MG63 (cell line): Measurements from ENCODE around the gene FAM174C. TPM values are rescaled to one million over a fixed set of nuclear protein-coding genes. Genes with fewer than 3 reads are reported as not detected.

Experiments
- DNase-seq: peaks from one replicate; pipeline ENCODE4 v3.0.0-alpha.2; 2020
- H3K27me3 ChIP-seq: fragments of 250-450 bp; sonication (Bioruptor Pico); 2 replicates; pipeline ENCODE4 v1.5.1; 2020; ENCODE audit warnings: mild to moderate bottlenecking, moderate library complexity
- H3K36me3 ChIP-seq: fragments of 250-450 bp; sonication (Bioruptor Pico); 2 replicates; pipeline ENCODE4 v1.5.1; 2020; ENCODE audit warnings: mild to moderate bottlenecking, moderate library complexity
- H3K4me3 ChIP-seq: fragments of 250-450 bp; sonication (Bioruptor Pico); 2 replicates; pipeline ENCODE4 v1.5.1; 2020; ENCODE audit warnings: mild to moderate bottlenecking, moderate library complexity
- H3K9me3 ChIP-seq: fragments of 250-450 bp; sonication (Bioruptor Pico); 2 replicates; pipeline ENCODE4 v1.5.1; 2020; ENCODE audit warnings: mild to moderate bottlenecking, moderate library complexity
- total RNA-seq: library from RNA; depleted of rRNA; stranded (reverse); fragments of >200 nt; shearing (Covaris generic); gene quantifications from 2 replicates; pipeline ENCODE4 v1.2.3, GENCODE V29; 2014; ENCODE audit warnings: low replicate concordance

FAM174C gene
- total RNA-seq, 1 experiment from 2014 or later: 57.2 TPM

DNA sequence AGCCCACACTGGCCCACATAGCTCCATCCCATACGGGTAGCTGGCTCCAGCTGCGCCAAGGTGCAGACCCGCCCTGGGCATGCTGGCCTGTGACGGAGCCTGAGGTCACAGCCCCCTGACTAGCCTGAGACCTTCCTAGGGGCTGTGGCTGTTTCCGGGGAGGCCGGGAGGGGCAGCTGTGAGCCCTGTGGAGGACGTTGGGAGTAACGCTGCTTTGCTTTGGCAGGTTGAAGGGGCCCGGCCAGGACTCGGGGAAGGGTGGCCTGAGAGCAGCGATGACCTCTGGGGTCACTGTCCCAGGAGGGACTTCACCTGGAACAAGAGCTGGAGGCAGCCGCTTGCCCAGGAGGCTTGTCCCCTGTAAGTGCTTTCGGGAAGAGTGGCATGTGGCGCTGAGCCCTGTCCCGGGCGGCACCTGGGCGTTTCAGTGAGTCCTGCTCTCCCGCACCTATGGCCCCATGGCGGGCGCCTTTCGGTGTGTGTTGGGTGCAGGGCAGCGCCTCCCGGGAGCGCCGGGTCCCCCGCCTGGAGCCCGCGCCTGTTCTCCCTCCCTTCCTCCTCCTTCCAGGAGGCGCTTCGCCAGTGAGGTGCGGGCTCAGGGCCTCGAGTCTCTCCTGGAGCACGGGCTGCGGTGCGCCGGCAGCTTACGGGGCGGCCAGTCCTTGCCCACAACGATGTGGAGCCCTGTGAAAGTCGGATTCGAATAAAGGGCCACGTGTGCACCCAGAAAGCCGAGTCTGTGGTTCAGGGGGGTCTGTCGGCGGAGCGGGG lies 1.1 kb upstream of the FAM174C start:
- no peaks in the 10 kb centered on the region for H3K9me3 ChIP-seq
- no peak for DNase-seq
- peaks cover 47% of the 10 kb centered on the region for H3K36me3 ChIP-seq
- H3K4me3 ChIP-seq: peak overlapping the region; percentile 72
- no peaks in the 10 kb centered on the region for H3K27me3 ChIP-seq

- Histone ChIP-seq H3K36me3 (peaks cover 45% of the 10 kb centered on the region), H3K27me3 (no peaks in the 10 kb centered on the region), H3K4me3 (peak overlapping the region; percentile 72), H3K9me3 (no peaks in the 10 kb centered on the region)
- peak; percentile 39 for DNase-seq
These were observed 474 bp upstream of the FAM174C start for GRCh38 chr19:1274852-1275259.

- no peak for DNase-seq
- peak overlapping the region; percentile 72 for H3K4me3 ChIP-seq
- H3K9me3 ChIP-seq: no peaks in the 10 kb centered on the region
- no peaks in the 10 kb centered on the region for H3K27me3 ChIP-seq
- peaks cover 35% of the 10 kb centered on the region for H3K36me3 ChIP-seq
These were observed 772 bp downstream of the FAM174C start for GRCh38 chr19:1275976-1276627.

DNA sequence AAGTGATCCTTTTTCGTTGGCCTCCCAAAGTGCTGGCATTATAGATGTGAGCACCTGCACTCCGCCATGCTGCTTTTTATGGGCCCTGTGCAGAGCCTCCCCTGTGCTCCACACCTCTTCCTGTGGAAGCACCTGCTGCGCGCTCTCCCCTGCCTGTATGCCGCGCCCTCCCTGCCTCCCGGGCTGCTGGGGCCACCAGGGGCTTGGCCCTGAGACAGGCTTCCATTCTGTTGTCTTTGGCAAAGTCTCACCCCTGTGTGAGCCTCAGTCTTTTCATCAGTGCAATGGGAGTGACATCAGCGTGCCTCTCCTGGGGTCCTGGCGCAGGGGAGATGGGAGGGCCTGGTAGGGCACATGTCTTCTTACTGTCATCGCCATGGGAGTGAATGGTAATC lies 1.3 kb downstream of the FAM174C start:
- peaks cover 30% of the 10 kb centered on the region for H3K36me3 ChIP-seq
- DNase-seq: no peak

DNA sequence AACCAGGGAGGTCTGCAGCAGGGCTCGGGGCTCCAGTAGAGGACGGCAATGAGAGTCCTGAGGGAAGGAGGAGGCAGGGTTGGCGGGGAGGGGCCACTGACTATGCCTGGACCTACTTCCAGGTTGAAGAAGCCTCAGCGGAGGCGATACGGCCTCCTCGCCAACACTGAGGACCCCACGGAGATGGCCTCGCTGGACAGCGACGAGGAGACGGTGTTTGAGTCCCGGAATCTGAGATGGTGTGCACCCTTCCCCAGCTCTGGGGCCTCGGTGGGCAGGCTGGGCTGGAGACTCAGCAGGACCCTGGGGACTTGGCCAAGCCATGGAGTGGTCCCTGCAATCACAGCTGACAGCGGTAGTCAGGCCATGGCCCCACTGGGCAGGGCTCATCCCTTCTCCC lies 1.7 kb downstream of the FAM174C start:
- Histone ChIP-seq H3K9me3 (no peaks in the 10 kb centered on the region), H3K27me3 (no peaks in the 10 kb centered on the region), H3K36me3 (peaks cover 28% of the 10 kb centered on the region), H3K4me3 (no peak overlapping the region)
- no peak for DNase-seq

More for the DNA sequence above, 1.3 kb downstream of the FAM174C start:
- Histone ChIP-seq H3K4me3 (peak overlapping the region; percentile 72), H3K9me3 (no peaks in the 10 kb centered on the region), H3K27me3 (no peaks in the 10 kb centered on the region)

DNA sequence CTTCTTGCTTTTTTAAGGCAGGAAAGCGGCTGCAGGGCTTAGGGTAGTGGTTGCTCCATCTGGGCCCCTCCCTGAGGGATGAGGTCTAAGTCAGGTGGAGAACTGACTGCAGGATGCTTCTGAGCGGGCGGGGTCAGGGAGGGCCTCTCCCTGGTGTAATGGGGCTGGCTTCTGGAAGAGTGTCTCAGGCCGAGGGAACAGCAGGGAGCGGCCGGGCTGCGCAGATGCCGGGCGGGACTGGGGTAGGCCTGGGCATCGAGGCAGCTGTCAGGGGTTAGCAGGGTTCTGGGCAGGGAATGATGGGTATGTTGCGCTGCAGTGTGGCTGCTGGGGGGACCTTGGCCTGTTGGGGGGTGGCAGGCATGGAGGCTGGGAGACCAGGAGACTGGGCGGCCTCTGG lies 2.7 kb downstream of the FAM174C start:
- H3K36me3 ChIP-seq: peaks cover 21% of the 10 kb centered on the region
- no peaks in the 10 kb centered on the region for H3K27me3 ChIP-seq
- no peak for DNase-seq
- no peak overlapping the region for H3K4me3 ChIP-seq
- H3K9me3 ChIP-seq: no peaks in the 10 kb centered on the region

- DNase-seq: no peak
- Histone ChIP-seq H3K4me3 (no peak overlapping the region), H3K27me3 (no peaks in the 10 kb centered on the region), H3K36me3 (peaks cover 14% of the 10 kb centered on the region), H3K9me3 (no peaks in the 10 kb centered on the region)
These were observed 3.7 kb downstream of the FAM174C start for GRCh38 chr19:1278713-1279660.

DNA sequence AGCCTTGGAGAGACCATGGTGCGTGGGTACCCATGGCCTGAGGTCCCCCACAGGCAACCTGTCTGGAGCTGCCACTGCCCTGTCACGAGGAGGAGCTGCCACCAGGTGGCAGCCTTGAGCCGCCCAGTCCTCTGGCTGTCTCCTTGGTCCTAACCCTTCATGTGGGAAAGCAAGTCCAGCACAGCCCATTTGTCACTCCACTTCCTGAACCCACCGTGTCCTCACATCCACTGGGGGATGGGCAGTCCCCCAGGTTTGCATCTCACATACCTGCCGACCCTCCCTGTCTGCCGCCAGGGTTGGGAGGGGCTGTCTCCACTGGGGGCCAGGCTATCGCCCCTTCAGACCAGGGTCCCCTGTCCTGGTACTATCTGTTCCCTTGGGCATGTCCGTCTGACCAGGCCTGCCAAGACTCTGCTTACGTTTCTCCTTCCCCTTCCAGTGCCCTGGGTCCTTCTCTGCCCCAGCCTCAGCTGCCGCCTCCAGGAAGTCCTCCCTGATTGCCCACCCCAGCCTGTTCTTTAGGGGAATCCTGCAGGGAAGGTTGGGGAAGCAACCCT lies 4.5 kb downstream of the FAM174C start:
- Histone ChIP-seq H3K27me3 (peaks cover under 1% of the 10 kb centered on the region; the same call in 1 of the 2 replicates), H3K4me3 (no peak overlapping the region), H3K36me3 (peaks cover 6% of the 10 kb centered on the region), H3K9me3 (no peaks in the 10 kb centered on the region)
- peak; percentile 57 for DNase-seq

DNA sequence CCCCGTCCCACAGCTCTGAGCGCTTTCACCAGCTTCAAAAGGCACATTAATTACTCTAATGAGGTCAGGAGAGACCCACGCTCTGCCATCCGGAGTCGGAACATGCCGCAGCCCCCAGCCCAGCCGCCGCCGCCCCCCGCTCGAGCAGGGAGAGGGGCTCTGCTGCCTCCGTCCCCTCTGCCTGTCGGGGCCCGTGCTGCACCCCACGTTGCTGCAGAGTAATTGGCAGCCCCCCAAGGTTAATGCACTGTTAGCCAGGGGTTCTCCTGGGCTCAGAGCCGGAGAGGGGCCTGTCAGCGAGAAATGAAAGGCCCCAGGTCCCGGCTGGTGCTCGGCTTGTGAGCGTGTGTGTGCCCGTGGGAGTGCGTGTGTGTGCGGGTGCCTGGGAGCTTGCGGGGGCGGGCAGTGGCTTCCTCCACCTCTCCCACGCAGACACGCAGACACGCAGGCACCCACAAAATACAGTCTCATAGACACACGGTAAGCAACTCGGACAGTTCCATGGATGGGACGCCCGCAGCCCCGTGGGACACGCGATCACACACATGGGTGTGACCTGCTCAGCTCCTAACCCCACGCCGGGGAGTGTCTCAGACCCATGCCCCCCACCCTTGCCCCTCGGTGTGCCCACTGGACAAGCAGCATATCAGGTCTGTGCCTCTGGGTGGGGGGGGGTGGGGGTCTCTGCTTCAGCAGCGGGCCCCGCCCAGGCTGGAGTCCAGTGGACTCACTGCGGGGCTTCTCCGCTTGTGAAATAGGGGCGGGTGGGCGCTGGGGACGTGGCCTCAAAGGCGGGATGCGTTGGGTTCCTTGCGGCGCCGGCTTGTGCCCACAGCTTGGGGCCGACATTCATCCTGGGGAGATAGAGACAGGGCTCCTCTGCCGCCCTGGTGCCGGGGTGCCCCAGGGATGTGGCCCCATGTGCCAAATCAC lies 5.6 kb downstream of the FAM174C start:
- no peak overlapping the region for H3K4me3 ChIP-seq
- H3K36me3 ChIP-seq: peaks cover 3% of the 10 kb centered on the region
- DNase-seq: no peak
- H3K9me3 ChIP-seq: no peaks in the 10 kb centered on the region
- H3K27me3 ChIP-seq: peaks cover 3% of the 10 kb centered on the region; the same call in 1 of the 2 replicates

DNA sequence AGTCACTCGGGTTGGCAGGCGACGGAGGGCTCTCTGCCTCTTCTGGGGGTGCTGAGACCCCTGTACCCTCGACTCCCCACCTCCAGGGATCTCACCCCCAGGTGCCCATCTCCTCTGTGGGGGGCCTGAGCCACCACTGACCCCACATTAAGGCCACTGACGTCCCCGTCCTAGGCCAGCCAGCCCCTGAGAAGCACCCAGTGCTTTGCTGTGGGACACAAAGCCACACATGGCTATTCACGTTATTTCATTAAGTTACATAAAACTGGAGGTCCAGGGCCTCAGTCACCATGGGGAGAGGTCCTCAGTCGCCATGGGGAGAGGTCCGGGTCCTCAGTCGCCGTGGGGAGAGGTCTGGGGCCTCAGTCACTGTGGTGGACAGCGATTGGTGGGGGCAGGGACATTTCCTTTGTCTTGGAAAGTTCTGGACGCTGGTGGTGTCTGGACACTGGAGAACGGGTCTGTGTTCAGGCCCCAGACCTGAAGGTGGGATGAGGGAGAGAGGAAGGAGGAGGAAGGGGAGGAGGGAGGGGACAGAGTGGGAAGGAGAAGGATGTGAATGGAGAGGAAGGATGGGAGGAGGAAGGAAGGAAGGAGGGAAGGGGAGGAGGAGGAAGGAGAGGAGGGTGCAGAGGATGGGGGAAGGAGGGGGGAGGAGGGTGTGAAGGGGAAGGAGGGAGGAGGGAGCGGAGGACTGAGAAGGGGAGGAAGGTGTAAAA lies 6.4 kb downstream of the FAM174C start:
- H3K36me3 ChIP-seq: peaks cover 3% of the 10 kb centered on the region
- DNase-seq: no peak
- no peaks in the 10 kb centered on the region for H3K9me3 ChIP-seq
- H3K27me3 ChIP-seq: peaks cover 3% of the 10 kb centered on the region
- no peak overlapping the region for H3K4me3 ChIP-seq

GRCh38 chr19:1282588-1283206 lies 7.4 kb downstream of the FAM174C start:
- no peak for DNase-seq
- Histone ChIP-seq H3K36me3 (peaks cover 3% of the 10 kb centered on the region), H3K9me3 (no peaks in the 10 kb centered on the region), H3K27me3 (peaks cover 3% of the 10 kb centered on the region), H3K4me3 (no peak overlapping the region)

- no peak for DNase-seq
- Histone ChIP-seq H3K4me3 (no peak overlapping the region), H3K36me3 (peaks cover 3% of the 10 kb centered on the region), H3K27me3 (peaks cover 3% of the 10 kb centered on the region), H3K9me3 (no peaks in the 10 kb centered on the region)
These were observed 8.0 kb downstream of the FAM174C start for GRCh38 chr19:1283207-1283916.

DNA sequence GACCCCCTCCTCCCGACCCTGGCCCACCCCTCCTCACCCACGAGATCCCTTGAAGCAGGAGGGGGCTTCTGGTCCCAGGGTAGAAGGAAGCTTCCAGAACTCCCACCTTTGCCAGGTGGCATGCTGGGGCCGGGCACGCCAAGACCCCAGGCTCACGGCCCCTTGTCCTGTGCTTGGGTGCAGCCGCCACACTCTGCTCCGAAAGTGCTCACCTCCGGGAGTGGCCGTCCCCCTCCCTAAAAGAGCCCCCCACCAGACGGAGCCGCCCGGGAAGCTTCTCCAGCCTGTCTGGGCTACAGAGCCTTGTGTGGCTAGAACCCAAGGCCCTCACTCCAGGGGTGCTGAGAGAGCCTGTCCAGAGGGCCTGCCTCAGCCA lies 8.6 kb downstream of the FAM174C start:
- DNase-seq: no peak
- Histone ChIP-seq H3K4me3 (no peak overlapping the region), H3K27me3 (peaks cover 3% of the 10 kb centered on the region)

DNA sequence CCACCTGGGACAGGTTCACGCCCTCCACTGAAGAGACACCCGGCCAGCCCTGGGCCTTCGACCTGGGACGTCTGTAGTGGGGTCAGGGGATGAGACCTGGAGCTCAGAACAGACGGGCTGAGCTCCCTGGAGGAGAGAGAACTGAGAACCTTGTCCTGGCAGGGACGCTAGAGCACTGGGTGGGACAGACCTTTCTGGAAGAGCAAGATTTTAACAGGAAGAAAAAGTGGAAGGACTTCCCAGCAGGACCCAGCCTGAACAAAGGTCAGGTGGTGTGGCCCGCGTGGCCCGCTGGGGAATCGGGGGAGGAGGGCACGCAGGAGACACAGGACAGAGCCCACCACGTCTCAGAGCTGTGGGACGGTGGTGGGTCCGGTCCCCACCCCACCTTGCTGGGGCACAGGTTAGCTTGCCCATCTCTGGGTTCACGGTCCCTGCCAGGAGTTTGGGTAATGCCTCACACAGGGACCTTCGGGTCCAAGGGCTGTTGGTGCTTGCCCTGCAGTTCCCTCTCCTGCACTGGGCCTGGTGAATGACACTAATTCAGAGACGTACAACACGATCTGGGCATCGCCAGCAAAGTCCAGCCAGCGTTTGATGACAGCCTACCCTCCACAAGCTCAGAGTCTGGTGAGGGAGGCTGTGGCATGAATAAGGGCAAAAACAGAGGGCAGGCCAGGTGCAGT lies 9.1 kb downstream of the FAM174C start:
- Histone ChIP-seq H3K36me3 (peaks cover 3% of the 10 kb centered on the region), H3K9me3 (no peaks in the 10 kb centered on the region), H3K27me3 (peaks cover 3% of the 10 kb centered on the region), H3K4me3 (no peak overlapping the region)
- no peak for DNase-seq

More for the DNA sequence above, 8.6 kb downstream of the FAM174C start:
- Histone ChIP-seq H3K9me3 (no peaks in the 10 kb centered on the region), H3K36me3 (peaks cover 3% of the 10 kb centered on the region)
